ENCODE results near the gene ZDBF2.
"Not testable (repeated sequence)": the region's sequence is repeated elsewhere in the genome, so short reads cannot be mapped to it uniquely, and the experiment has no call there.

ZDBF2 gene

DNA sequence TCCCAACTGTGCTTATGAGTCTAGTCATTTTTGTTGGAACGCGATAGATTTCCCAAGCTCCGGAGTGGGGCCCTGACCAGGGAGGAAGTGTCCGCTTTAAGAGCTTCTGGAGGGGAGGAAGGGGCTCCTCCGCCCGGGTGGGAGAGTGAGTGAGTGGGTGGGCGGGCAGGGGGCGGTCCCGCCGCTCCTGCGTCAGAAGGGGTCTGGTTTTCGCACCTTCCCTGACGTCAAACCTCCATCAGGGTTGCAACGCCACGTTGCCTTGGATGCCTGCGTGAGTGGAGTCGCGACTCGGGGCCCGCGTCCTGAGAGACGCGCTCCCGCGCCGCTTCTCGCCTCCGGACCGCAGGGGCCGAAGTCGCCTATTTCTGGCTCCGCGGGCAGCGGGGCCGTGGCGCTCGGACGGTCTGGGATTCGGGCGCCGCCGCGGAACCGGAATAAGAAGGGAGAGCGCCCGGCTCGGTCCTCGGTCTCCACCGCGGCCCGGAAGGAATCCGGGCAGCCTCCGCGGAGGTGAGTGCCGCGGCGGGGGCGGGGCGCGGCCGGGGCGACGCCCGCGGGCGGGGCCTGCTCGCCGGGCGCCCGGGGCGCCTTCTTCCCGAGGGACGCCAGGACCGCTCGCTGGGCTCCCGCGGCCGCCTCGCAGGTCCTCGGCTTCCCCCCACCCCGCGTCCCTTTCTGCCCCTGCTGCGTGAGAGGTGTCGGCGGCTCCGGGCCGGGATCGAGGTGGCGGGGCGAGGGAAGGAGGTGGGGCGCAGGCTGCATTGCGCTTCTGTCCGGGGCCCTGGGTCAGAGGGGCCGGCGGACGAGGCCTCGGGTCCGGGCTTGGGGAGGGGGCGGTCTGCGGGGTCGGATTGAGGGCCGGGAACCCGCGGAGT lies at the start of gene ZDBF2:
TSS of gene ZDBF2 (plus strand) at position 230 of the 878 bp plus-strand sequence. CDS start 7,187 bp downstream, outside the sequence.
- DNase-seq: peak in 40 of 42 donors; percentile 8 to 70 (median 40)

DNA sequence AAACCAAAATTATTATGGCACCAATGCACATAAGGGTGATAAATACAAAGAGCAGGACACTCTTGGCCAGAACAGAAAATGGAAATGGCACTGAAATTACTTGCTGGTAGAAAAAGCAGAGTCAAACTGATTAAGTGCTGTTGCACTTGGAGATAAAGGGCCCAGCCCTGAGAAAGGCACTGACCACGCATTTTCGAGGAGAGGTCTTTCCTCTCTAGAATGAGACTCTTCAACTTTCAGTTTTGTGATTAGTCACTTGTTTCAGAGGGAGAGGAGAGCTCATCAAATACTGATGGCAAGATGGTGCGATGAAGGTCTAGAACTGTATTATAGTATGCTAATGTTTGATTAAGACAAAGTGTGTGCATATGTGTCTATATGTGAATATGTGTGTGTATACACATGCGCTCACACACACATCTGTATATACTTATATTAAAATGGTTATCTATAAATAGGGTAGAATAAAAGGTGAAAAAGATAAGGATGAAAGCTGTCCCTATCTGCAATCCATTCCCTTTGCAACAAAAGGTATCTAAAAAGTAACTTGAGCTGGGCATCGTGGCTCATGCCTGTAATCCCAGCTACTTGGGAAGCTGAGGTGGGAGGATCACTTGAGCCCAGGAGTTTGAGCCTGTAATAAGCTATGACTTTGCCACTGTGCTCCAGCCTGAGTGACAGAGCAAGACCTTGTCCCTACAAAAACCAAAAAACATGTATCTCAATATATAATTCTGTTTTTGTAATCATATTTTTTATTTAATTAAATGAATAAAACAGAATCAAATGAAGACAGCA lies 48.8 kb upstream of the ZDBF2 start:
- intact Hi-C loops (cut with DNase I): no loop called here
- DNase-seq: no peak

More for the DNA sequence above, at the start of gene ZDBF2:
- intact Hi-C loops (cut with DNase I): no loop called here

DNA sequence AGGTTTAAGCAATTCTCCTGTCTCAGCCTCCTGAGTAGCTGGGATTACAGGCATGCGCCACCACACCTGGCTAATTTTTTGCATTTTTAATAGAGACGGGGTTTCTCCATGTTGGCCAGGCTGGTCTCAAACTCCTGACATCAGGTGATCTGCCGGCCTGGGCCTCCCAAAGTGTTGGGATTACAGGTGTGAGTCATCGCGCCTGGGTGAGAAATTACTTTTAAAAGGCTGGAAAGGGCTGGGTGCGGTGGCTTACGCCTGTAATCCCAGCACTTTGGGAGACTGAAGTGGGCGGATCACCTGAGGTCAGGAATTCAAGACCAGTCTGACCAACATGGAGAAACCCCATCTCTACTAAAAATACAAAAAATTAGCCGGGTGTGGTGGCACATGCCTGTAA lies 45.8 kb upstream of the ZDBF2 start:
- intact Hi-C loops (cut with DNase I); DNase-seq: not testable (repeated sequence)

DNA sequence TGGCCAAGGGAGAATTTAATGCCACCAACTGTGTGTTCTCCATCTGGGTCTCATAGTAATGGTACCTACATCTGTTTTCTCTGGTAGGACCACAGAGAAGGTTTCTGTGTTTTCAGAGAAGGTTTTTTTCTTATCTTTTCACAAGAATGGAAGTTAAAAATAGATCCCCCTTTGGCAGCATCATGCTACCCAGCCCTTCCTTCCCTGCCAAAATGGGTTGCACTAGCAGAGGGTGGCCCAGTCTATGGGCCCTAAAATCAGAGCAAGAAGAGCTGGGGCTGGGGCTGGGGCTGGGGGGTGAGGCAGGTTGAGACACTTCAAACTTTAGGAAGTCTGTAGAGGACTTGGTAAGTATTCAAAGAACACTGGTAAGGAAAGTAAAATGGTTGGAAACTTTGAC lies 44.8 kb upstream of the ZDBF2 start:
- DNase-seq: no peak
- intact Hi-C loops (cut with DNase I): no loop called here

DNA sequence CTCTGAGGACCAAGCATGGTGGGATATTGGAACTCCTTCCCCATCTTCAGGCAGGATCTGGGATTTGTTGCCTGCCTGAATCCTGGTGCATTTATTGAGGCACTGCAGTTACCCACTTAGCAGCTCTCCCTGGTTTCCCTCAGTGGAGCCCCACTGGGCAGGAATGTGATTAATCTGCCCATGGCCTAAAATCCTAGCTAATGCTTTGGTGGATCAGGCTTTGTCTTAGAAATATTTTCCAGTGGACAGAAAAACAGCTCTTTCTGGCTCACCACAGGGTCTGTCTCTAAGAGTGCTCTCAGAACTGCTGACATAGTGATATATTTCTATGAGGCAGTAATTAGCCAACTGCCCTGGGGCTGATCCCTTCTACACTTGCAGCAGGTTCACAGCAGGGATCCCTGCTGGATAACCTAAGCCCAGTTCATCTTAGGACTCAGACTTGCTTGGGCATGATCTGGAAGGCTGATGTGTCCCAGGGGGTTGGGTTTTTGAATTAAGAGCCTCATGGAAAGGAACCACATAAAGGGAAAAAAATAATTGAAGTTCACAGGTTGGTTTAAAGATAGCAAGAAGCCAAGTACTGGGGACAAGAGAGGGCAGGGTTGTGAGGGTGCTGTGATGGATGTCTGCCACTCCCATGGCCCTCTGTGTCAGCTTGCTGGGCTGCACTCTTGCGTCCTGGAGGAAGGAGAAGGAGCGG lies 44.3 kb upstream of the ZDBF2 start:
- intact Hi-C loops (cut with DNase I): no loop called here
- DNase-seq: no peak

DNA sequence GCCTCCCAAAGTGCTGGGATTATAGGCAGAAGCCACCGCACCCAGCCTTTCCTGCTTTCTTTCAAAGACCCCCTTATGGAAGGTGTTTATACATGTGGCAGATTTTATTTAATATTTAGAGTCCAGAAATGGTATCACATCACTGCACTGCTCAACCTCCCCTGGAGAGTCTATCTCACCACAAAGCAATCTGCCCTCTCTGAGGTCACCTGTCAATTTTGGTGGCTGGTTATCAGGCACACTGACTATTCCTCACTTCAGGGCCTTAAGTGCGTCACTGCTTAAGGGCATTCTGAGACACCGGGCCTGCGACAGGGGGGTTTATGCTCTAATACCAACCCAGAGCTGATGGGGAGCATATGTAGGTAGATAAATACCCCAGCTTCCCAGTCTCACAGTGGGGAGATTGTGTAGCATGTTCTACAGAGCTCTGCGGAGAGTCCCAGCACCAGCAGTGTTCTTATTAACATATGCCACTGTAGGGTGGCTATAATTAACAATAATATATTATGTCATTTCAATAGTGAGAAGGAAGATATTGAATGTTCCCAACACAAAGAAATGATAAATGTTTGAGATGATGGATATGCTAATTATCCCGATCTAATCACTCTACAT lies 42.7 kb upstream of the ZDBF2 start:
- intact Hi-C loops (cut with DNase I): no loop called here
- DNase-seq: peak in 19 of 42 donors; percentile 3 to 67 (median 29)

DNA sequence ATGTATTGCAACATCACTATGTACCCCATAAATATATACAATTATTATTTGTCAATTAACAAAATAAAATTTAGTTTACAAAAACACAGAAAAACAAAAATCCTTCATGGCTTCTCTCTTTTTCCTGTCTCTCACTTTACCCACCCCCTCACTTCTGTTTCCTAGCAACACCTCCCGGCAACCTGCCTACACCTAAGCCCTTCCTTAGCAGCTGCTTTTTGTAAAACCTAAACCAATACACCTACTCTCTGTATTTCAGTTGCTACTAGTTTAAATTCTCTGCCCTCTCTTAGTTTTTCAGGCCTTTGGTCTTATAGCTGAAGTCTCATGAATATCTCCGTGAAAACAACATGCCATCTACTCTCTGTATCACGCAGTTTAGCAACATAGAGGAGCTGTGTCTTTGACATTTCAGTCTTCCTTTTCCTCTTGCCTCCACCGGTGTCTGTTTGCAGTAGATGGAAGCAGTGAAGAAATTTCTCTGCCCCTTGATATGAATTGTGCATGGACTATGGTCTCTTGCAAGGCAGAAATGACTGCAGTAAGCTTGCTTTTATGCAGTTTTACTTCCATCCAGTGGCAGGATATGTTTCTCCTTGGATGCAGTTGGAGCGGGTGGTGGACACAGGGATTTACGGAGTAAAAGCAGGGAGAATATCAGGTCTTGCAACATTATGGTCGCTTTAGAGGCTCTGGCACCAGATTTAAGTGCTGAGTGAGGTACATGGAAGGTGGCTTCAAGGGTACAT lies 42.0 kb upstream of the ZDBF2 start:
- intact Hi-C loops (cut with DNase I): no loop called here

DNA sequence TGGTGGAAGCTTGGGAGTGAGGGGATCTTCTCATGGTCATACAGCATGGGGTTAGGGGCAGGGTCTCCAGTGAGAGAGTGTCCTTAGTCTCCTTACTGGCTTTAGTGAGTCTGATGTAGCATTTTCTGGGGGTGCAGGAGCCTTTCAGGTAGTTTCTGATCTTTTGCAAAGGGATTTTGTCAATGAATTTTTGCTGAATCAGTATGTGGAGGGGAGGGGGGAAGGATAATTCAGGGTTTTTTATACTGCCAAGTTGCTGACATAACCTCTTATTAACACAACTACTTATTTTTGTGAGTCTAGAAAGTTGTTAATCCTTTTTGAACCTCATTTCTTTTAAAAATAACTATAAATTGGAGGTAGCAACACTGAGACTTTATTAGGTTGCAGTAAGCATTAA lies 35.3 kb upstream of the ZDBF2 start:
- DNase-seq: no peak
- intact Hi-C loops (cut with DNase I): no loop called here

More for the DNA sequence above, 42.0 kb upstream of the ZDBF2 start:
- peak in 37 of 42 donors; percentile 14 to 86 (median 53) for DNase-seq

DNA sequence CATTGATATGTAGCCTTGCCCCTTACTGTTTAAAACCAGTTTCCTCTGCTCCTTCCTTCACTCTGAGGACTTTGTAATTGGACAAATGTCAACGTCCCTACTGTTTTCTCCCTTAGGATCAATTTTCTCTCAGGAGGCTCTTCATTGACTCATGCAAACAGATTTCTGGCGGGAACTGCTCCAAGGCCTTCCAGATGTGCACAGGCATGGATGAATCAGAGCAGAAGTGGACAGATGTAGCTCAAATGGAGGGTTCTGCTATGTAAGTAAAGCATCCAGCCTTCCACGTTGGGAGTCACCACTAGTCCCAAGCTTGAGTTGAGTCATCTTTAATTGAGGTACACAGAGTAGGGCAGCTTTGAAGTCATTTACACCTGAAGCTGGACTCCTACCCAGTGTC lies 34.1 kb upstream of the ZDBF2 start:
- DNase-seq: no peak
- intact Hi-C loops (cut with DNase I): no loop called here

DNA sequence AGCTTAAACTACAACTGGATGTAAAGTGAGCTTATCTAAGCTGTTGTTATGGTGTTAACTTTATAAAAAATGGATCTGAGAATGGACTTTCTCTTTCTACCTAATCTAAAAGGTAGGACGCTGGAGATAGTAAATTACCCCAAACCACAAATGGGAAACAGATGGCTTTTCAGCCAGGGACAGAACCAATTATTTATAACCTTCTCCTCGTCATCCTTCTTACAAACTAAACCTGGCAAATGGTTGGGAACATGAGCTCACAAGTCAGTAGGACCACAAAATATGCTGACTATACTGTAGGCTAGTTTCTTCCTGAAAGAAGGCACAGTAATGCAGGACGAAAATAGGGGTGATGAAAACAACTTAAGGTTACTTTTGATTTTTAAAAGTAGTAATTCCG lies 32.7 kb upstream of the ZDBF2 start:
- intact Hi-C loops (cut with DNase I): no loop called here
- DNase-seq: no peak

DNA sequence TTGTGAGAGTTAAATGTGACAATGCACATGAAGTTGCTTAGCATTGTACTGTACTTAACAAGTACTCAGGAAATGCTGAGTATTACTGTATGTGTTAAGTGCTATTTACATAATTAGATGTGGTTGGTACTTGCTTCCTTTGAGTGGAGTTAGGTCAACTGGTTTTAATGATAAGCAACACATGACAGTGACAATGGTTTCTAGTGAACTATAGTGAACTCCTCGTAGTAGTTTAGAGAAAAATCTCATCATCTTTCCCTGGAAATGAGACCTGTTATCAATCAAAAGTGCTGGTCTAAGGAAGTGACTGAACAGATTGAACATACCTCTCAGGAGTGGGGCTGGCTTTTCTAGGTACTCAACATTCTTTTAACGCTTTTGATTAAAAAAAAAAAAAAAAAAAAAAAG lies 29.2 kb upstream of the ZDBF2 start:
- no peak for DNase-seq
- intact Hi-C loops (cut with DNase I): no loop called here

DNA sequence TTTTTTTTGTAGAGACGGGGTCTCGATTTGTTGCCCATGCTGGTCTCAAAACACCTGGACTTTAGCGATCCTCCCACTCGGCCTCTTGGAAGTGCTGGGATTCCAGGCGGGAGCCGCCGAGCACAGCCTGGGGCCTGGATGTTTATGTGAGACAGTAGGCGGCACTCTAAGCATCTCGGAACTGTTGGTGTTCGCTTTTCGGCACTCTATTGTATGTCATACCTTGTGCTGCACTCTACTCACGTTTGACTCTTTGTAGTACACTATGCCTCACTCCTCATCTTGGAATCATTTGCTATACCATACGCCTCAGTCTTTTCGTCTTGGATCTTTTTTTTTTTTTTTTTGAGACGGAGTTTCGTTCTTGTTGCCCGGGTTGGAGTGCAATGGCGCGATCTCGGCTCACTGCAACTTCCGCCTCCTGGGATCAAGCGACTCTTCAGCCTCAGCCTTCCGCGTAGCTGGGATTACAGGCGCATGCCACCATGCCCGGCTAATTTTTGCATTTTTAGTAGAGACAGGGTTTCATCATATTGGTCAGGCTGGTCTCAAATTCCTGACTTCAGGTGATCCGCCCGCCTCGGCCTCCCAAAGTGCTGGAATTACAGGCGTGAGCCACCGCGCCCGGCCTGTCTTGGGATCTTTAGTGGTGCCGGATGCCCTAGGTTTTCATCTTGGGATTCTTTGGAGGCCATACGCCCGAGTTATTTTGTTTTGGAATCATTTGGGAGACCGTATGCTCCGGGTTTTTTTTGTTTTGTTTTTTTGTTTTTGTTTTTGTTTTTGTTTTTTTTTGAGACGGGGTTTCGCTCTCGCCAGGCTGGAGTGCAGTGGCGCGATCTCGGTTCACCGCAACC lies 24.2 kb upstream of the ZDBF2 start:
- peak in 4 of 42 donors; percentile 12 to 39 (median 23) for DNase-seq

DNA sequence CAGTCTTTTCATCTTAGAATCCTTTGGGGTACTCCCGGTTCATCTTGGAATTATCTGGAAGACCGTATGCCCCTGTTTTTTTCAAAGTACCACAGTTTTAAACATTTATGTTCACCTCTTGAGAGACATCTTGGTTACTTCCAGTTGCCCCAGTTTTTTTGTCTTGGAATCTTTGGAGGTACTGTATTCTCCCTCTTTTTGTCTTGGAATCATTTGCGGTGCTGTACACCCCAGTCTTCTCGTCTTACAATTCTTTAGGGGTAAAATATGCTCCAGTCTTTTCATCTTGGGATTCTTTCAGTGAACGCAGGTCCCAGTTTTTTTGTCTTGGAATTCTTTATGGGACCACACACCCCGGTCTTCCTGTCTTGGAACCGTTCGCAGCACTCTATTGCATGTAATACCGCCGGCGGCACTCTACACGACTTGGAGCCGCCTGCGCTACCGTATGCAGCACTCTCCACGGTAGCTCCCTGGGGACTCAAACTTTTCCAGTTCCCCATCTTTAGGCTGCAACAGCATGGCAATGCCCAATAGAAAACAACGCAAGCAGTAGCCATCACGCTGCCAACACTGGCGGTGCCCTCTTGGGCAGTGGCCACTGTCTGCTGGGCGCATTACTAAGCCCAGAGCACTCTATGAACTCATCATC lies 21.2 kb upstream of the ZDBF2 start:
- DNase-seq: no peak
- intact Hi-C loops (cut with DNase I): no loop called here

More for the DNA sequence above, 24.2 kb upstream of the ZDBF2 start:
- intact Hi-C loops (cut with DNase I): no loop called here

DNA sequence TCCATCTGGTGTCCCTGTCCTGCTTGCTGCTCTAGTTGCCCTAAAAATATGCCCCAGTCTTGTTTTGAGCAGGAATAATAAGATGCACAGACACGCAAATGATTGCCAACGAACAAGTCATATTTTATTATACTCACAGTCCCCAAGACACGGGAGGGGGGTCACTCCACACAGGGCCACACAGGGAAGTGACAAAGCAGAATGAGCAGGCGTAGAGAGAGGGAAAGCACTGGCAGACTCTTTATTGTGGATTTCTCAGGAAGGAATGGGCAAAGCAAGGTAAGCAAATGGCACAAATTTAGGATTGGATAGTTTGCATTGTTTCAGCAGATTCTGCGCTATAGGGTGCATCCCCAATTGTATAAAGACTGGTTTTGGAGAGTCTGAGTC lies 20.7 kb upstream of the ZDBF2 start:
- no peak for DNase-seq
- intact Hi-C loops (cut with DNase I): no loop called here

DNA sequence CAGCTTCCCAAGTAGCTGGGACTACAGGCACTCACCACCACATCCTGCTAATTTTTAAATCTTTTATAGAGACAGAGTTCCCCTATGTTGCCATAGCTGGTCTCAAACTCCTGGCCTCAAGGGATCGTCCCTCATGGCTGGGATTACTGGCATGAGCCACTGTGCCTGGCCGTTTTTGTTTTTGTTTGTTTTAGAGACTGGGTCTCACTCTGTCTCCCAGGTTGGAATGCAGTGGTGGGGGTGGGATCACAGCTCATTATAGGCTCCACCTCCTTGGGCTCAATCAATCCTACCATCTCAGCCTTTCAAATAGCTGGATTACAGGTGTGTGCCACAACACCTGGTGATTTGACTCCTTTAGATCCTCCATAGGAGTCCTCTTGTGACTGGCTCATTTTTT lies 19.5 kb upstream of the ZDBF2 start:
- intact Hi-C loops (cut with DNase I): no loop called here

DNA sequence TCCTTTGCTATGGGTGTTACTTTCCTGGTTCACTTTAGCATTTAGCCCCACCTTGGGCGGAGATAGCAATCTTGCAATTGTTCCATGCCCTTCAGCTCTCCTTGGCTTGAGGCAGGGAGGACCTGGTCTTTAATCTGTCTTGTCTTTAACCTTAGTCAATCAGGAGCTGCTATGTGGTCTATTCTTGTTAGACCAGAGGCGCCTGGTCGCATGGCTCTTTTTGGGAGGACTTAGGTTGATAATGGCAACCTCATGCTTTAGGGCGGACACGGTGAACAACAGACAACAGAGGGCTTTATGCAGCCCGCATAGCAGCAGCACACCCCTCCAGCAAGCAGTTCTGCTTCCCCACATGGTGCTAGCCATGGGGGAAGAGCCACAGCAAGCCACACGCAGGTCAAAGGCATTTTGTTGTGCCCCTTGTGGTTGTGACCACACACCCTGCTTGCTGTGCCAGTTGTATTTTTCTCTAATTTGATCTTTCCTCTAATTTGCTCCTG lies 17.7 kb upstream of the ZDBF2 start:
- intact Hi-C loops (cut with DNase I): no loop called here
- DNase-seq: no peak

More for the DNA sequence above, 19.5 kb upstream of the ZDBF2 start:
- no peak for DNase-seq

DNA sequence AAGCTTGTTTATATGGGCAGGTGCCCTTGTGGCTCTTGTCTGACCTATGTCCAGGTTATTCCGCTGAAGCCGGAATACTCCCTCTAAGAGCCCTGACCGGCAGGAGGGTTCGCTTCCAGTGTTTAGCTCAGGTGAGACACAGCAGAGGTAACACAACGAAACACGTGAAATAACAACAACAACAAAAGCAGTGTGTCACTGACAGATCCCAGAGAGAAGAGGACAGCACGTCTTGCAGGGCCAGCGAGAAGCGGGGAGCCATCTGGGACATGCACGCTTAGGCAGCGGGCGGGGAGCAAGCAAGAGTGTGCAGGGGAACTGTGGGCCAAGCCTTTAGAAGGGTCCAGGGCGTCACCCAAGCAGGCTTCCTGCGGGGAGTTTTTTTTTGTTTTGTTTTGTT lies 17.1 kb upstream of the ZDBF2 start:
- intact Hi-C loops (cut with DNase I): no loop called here
- no peak for DNase-seq

All from head of caudate nucleus (tissue), 42 donors.